ENCODE data around the gene TNXB.
"Not testable (repeated sequence)": the region's sequence is repeated elsewhere in the genome, so short reads cannot be mapped to it uniquely, and the experiment has no call there.

Gene TNXB

GRCh38 chr6:32108727-32109113 is 418 bp downstream of the TNXB start:
- DNase-seq, result no peak

DNA sequence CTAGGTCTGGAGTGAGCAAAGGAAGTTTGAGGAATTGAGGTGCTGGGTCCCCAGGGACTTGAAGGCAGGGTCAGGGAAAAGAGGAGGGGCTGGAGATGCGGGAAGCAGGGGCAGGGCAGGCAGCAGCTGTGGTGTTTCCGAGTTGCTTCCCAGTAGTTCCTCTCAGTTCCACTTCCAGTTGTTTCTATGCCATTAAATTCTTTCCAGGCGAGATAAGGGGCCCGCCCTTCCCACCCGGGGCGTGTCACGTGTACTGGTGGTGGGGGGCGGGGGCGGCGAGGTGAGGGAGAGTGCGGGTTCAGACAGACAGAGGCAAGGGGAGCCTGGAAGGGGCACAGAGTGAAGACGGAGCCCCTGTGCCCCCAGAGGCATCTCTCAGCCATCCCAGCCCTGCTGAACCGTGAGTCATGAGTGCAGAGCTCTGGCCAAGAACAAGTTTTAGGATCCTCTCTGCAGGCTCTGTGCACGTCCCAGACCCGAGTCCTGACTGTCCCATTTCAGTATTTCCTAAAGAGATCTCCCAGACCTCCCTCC is 977 bp downstream of the TNXB start:
- no peak for DNase-seq

GRCh38 chr6:32107406-32107805 is 1.7 kb downstream of the TNXB start:
- DNase-seq, result no peak

GRCh38 chr6:32105433-32105832 is 3.7 kb downstream of the TNXB start:
- DNase-seq, result no peak

GRCh38 chr6:32102255-32102654 is 6.9 kb downstream of the TNXB start:
- DNase-seq, result no peak

DNA sequence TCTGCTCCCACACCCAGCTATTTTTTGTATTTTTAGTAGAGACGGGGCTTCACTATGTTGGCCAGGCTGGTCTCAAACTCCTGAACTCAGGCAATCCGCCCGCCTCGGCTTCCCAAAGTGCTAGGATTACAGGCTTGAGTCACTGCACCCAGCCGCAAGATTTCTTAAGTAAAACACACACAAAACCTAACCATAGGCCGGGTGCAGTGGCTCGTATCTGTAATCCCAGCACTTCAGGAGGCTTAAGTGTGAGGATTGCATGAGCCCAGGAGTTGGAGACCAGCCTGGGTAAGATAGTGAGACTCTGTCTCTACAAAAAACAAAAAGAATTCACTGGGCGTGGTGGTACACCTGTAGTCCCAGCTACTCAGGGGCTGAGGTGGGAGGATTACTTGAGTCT is 8.9 kb downstream of the TNXB start:
- not testable (repeated sequence) for DNase-seq

DNA sequence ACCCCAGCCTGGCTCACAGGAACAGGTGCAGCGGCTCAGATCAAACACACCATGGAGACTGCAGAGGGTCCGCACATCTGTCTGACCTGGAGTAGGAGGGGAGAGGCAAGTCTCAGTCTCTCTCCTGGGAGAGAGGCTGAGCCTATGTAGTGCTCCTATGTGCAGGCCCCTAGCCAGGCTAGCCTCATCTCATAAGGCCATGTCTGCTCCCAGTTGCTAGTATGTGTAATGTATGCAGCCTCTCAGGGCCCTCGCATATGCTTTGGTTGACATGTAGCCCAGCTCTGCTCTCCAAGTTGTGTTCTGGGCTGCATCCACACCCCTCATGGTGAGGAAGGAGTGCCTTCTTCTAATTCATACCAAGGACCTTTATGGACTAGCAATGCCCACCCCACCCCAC is 11.8 kb downstream of the TNXB start:
- no peak for DNase-seq

DNA sequence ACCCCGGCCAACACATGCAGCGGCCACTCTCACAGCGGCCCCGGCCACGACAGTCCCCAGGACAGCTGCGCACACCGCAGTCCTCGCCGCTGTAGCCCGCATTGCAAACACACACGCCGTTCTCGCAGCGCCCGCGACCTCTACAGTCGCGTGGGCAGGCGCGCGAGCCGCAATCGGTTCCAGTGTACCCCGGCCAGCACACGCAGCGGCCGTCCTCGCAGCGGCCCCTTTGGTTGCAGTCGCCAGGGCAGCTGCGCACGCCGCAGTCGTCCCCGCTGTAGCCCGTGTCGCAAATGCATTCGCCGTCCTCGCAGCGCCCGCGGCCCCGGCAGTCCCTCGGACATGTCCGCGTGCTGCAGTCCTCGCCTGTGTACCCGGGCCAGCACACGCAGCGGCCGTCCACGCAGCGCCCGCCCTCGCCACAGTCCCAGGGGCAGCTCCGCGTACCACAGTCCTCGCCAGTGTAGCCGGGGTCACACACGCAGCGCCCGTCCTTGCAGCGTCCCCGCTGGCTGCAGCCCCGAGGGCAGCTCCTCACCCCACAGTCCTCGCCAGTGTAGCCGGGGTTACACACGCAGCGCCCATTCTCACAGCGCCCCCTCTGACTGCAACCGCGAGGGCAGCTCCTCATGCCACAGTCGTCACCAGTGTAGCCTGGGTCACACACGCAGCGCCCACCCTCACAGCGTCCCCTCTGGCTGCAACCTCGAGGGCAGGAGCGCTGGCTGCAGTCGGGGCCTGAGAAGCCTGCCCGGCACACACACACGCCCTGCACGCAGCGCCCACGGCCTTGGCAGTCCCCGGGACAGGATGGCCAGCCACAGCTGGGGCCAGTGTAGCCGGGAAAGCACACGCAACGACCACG is 12.5 kb downstream of the TNXB start:
- DNase-seq, result no peak

DNA sequence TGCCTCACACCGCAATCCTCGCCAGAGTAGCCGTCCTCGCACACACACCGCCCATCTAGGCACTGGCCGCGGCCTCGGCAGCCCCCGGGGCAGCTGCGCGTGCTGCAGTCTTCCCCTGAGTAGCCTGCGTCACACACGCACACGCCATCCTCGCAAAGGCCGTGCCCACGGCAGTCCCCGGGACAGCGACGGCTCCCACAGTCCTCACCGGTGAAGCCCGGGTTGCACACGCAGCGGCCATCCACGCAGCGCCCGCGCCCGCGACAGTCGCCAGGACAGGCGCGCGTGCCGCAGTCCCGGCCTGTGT is 13.1 kb downstream of the TNXB start:
- DNase-seq, result no peak

DNA sequence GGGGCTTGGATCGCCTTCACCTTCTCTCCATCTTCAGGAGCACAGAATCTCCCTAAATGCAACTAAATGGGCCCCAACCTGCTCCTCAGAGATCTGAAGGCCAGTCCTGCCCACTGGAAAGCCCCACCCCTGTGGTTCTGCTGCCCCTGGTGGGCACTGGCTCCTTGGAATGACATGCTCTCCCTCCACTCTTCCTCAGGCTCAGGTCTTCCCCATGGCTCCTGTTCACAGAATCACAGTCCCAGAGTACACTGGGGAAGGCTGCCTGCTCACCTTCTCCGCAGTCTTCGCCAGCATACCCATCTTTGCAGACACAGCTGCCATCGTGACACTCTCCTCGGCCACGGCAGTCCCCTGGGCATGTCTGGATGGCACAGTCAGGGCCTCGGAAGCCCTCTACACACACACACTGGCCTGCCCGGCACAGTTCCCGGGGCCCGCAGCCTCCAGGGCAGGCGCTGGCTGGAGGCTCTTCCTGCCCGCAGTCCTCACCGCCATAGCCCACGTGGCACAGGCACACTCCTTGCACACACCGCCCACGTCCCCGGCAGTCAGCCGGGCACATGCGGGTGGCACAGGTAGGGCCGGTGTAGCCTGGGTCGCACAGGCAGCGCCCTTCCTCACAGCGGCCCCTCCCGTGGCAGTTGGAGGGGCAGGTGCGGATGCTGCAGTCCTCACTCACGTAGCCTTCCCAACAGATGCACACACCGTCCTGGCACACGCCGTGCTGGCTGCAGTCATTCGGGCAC is 13.6 kb downstream of the TNXB start:
- no peak for DNase-seq

- DNase-seq, result no peak
Measured at GRCh38 chr6:32092760-32093497, 16.2 kb downstream of the TNXB start.

DNA sequence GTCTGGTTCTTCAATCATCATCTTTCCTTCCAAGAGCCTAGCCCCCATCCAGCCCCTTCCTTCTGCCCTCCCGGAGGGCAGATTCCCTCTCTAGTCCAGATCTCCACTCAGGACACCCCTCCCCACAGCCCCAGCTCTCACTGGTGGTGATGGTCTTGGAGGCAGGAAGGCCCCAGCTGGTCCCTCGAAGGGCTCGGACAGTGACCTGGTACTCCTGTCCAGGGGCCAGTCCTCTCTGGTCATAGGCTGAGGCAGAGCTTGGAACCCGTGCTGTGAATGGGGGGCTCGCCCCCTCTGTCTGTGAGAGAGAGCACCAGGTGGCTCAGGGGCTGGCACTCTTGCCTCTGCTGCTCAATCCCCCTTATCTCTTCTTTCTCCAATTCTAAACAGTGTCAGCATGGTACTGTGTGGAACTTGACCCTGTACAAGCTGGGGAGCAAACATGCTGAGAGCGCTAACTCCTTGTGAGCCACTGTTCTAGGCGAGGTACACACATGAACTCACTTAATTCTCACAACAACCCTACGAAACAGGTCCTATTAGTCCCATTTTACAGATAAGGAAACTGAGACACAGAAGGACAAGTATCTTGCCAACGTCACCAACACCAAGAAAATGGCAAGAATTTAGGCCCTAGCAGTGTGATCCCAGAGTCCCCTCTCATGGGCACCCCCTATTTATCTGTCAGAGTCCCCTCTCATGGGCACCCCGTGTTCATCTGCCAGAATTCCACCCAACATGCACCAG is 19.9 kb downstream of the TNXB start:
- DNase-seq, result no peak

DNA sequence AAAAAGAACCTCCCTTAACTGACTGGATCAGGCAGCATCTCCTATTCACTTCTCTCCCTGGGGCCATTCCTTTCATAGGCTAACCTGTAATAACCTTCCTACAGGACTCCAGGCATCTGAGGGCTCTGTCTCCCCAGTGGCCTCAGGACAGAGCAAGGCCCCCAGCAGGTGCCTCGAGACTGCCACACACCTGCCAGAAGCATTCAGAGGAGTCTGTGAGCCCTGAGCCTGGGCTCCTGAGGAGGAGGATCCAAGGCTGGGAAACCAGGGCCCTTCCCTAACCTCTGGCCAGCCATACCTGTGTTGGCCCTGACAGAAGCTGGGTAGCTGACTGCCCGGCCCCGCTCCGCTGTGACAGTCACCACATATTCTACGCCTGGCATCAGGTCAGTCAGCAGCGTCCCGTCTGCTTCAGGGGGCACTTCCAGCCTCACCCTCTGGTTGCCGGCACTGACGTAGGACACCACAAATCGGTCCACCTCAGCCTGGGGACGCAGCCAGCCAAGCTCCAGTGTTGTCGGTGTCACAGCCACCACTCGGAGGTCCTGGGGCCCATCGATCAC is 20.6 kb downstream of the TNXB start:
- DNase-seq, result no peak

GRCh38 chr6:32087574-32088486 is 21.3 kb downstream of the TNXB start:
- peak; percentile 79 for DNase-seq

DNA sequence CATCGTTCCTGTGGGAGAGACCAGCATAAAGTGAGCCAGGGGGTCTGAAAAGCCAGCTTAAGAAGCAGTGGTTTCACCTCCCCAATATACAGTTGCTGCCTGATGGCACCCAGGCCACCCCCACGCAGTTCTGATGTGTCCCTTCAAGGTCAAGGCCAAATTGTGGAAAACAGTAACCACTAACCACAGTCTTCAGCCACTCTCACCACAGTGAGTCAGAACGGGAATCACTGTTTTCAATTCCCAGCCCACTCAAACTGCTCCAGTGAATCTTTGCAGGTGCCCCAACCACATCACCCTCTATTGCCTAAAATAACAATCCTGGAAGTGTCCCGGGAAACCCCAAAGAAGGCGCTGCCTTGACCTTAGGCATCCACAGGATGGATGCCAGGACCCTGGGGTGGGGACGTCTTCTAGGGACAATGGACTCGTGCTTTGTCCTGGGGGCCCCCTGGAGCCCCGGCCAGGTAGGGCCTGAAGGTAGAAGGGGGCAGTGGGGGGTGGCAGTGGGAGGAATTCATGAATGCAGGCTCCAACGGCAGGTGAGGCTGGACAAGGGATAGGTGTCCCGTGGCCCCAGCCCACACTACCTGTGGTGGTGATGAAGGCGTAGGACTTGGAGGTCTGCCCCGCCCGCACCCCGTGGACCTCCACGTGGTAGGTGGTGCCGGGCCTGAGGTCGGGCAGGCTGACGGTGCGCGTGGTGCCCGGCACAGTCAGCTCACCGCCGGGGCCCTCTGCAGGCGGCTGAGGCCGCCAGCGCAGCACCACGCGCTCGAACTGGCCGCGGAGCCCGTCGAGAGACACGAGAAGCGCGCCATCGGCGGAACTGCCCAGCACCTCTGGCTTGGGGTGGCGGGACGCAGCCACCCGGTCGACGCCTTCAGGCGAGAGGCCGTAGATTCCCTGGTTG is 22.2 kb downstream of the TNXB start:
- no peak for DNase-seq

DNA sequence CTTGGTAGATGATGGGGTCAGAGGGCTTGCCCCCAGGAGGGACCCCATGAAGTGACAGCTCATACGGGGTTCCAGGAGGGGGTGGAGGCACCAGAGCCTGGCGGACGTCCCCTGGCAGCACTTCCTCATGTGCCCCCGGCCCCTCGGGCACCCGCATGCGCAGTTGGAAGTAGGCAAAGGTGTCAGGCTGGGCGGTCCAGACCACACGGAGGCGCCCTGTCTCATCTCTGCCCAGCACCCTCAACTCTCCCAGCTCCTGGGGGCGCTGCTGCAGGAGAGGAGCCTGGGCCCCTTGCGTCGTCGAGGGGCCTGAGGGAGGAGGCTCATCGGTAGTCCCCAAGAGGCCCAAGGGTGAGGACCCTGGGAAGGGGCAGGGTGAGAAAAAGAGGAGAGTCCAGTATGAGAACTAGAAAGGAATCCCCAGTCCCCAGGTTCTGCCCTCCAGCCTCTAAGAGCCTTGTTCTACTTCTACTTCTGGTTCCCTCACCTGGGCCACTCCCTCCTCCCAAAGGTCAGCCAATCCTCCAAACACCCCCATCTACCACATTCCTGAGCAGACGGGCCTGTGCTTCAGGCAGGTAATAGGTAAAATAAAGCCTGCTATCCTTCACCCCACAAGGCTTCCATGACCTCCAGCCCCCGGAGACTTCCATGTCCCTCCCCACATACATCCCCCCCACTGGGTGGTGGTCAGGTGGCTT is 23.2 kb downstream of the TNXB start:
- no peak for DNase-seq

DNA sequence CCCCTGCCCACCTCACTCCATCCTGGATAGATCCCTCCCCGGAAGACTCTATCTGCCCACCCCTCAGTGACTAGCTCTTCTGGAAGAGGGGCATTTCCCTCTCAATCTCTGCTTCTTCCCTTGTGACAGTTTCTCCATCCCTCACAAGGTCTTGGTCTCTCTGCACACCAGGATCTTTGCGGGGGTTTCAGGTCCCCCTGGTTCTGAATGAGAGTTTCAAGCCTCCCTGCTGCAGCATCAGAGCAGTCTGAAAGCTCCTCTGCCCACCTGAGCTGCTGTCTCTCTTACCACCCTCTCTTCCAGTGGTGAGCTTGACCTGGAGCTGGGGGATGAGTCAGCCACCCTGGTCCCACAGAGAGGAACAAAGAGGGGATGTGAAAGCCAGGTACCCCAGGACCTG is 24.4 kb downstream of the TNXB start:
- DNase-seq, result no peak

DNA sequence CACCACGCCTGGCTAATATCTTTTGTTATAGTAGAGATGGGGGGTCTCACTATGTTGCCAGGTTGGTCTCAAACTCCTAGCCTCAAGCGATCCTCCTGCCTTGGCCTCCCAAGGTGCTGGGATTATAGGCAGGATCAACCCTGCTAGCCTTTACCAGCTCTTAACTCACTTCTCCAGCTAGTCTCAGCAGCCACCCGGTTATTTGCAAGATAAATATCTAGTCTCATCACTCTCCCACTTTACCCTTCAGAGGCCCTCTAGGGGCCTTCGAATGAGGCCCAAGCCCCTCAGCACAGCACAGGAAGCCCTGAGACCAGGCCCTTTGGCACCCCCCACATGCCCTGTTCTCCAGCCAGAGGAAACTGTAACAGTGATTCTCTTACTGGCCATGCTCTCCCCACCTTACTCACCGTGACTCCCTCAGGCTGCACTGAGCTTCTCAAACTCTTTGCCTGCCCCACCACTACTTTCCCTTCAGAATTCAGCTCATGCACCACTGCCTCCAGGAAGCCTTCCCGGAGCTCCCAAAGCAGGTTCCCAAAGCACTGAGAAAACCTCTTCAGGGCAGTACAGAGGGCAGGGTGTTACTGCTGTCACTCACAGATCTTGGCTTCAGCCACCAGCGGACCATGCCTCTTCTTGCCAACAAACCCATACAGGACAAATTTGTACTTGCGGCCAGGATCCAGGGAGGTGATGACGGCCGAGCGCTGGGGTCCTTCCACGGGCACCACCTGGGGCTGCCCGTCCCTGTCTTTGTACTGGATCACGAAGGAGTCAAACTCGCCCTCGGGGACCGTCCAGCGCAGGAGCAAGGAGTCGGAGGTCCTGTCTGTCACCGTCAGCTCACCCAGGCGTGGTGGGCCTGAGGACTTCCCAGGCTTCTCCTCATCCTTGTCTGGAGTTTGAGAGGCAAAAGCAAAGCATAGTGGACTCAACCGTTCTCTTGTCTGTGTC is 25.0 kb downstream of the TNXB start:
- DNase-seq, result no peak

All from CD4-positive, alpha-beta T cell treated with Interleukin-17A for 4 hours (primary cell).